Ascending aorta (tissue), 2 donors: ENCODE results near the gene DBN1. TPM values are rescaled to one million over a fixed set of nuclear protein-coding genes. Genes with fewer than 3 reads are reported as not detected.

Experiments used
- DNase-seq, 2 donors: peaks; one replicate each; pipeline ENCODE4 v3.0.0-alpha.2; 2019; ENCODE audit warnings: low spot score in 2 of 2
- H3K27ac ChIP-seq, 2 donors: fragments of 200-600 bp; sonication (generic); one replicate each; pipeline ENCODE4 v1.5.1; 2016 to 2017; ENCODE audit warnings: mild to moderate bottlenecking in 1 of 2
- H3K27me3 ChIP-seq: fragments of 200-600 bp; sonication (generic); one replicate; pipeline ENCODE4 v1.5.1; 2017
- H3K36me3 ChIP-seq, 2 donors: fragments of 200-600 bp; sonication (generic); one replicate each; pipeline ENCODE4 v1.5.1; 2016
- H3K4me1 ChIP-seq, 2 donors: fragments of 200-600 bp; sonication (generic); one replicate each; pipeline ENCODE4 v1.5.1; 2016 to 2017; ENCODE audit warnings: mild to moderate bottlenecking in 1 of 2
- H3K4me3 ChIP-seq, 2 donors: fragments of 200-600 bp; sonication (generic); one replicate each; pipeline ENCODE4 v1.5.1; 2016 to 2017; ENCODE audit warnings: mild to moderate bottlenecking in 1 of 2
- H3K9me3 ChIP-seq, 2 donors: fragments of 200-600 bp; sonication (generic); one replicate each; pipeline ENCODE4 v1.5.1; 2016
- intact Hi-C: fragments of 100-400 bp; cut with DNase I; formaldehyde crosslinking; loops from one replicate; pipeline ENCODE4 v1.15.1; 2023
- total RNA-seq: library from RNA; depleted of rRNA; stranded (reverse); fragments of >200 nt; gene quantifications from one replicate; pipeline ENCODE4 v1.1.0, GENCODE V29; 2016
- TF ChIP-seq, protein P1 (sequence below), 3 experiments: fragments of 200-600 bp in 2 of 3; fragments of 450-650 bp in 1 of 3; sonication (generic) in 2 of 3; IDR thresholded peaks; one replicate each; pipeline ENCODE4 v1.5.1; 2016 to 2019; ENCODE audit warnings: antibody characterized with exemption in 3 of 3, mild to moderate bottlenecking in 1 of 3, moderate library complexity in 1 of 3

The DBN1 gene
- total RNA-seq, 1 donor from 2014 or later: 151 TPM

DNA sequence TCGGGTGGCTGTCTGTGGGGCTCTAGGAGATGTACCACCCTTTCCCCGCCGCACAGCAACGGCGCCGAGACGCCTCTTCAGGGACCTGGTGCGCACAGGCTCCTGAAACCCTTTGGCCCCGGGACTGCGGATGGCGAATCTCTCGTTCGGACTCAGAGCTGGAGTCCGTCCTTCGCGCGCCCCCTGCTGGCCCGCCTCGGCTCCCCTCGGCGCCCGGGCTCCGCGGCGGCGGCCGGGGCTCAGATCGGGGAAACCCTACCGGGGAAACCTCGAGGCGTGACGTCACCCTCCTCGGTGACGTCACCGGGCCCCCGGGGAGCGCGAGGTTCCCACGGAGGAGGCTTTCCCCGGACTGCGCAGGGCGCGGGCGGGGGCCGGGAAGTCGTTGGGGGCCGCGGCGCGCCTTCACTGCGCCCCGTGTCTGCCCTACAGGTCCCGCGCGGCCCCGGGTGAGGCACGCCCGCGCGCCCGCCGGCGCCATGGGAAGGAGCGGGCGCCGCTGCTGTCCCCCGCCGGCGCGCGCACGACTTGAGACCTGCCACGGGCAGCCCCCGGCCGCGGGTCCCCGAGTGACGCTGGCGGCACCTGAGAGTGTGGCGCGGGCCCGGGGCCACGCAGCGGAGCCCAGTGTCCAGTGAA is 18.9 kb downstream of the DBN1 start:
- H3K4me1 ChIP-seq: peaks cover 18 to 22% of the 10 kb centered on the region in 2 donors
- TF ChIP-seq, protein P1, sequence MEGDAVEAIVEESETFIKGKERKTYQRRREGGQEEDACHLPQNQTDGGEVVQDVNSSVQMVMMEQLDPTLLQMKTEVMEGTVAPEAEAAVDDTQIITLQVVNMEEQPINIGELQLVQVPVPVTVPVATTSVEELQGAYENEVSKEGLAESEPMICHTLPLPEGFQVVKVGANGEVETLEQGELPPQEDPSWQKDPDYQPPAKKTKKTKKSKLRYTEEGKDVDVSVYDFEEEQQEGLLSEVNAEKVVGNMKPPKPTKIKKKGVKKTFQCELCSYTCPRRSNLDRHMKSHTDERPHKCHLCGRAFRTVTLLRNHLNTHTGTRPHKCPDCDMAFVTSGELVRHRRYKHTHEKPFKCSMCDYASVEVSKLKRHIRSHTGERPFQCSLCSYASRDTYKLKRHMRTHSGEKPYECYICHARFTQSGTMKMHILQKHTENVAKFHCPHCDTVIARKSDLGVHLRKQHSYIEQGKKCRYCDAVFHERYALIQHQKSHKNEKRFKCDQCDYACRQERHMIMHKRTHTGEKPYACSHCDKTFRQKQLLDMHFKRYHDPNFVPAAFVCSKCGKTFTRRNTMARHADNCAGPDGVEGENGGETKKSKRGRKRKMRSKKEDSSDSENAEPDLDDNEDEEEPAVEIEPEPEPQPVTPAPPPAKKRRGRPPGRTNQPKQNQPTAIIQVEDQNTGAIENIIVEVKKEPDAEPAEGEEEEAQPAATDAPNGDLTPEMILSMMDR (IDR thresholded peaks at IDR 0.05): peak; percentile 96 to 97 (median 96)
- H3K27me3 ChIP-seq: no peaks in the 10 kb centered on the region
- intact Hi-C loops: loop anchor here (1.0 to 10.0 kb wide), 6 partner anchors 28 to 340 kb away; partner anchors contain the start of genes GRK6 and MXD3
- H3K36me3 ChIP-seq: peaks cover 14 to 18% of the 10 kb centered on the region in 2 donors
- peak overlapping the region; percentile 68 to 86 for H3K27ac ChIP-seq
- DNase-seq: peak; percentile 62 to 97
- H3K9me3 ChIP-seq: no peaks in the 10 kb centered on the region
- peak overlapping the region; percentile 53 to 92 for H3K4me3 ChIP-seq

- TF ChIP-seq, protein P1 (IDR thresholded peaks at IDR 0.05): no peak
- H3K9me3 ChIP-seq: no peaks in the 10 kb centered on the region
- H3K27me3 ChIP-seq: no peaks in the 10 kb centered on the region
- peak overlapping the region; percentile 16 to 23 for H3K27ac ChIP-seq
- no peak for DNase-seq
- H3K4me1 ChIP-seq: peaks cover 18 to 22% of the 10 kb centered on the region in 2 donors
- peak overlapping the region; percentile 35 to 92 for H3K4me3 ChIP-seq
- peaks cover 10 to 12% of the 10 kb centered on the region in 2 donors for H3K36me3 ChIP-seq
- intact Hi-C loops: loop anchor here (1.0 to 10.0 kb wide), 6 partner anchors 28 to 339 kb away; partner anchors contain the start of genes GRK6 and MXD3
Observed at GRCh38 chr5:177453852-177454396, 19.5 kb downstream of the DBN1 start.

DNA sequence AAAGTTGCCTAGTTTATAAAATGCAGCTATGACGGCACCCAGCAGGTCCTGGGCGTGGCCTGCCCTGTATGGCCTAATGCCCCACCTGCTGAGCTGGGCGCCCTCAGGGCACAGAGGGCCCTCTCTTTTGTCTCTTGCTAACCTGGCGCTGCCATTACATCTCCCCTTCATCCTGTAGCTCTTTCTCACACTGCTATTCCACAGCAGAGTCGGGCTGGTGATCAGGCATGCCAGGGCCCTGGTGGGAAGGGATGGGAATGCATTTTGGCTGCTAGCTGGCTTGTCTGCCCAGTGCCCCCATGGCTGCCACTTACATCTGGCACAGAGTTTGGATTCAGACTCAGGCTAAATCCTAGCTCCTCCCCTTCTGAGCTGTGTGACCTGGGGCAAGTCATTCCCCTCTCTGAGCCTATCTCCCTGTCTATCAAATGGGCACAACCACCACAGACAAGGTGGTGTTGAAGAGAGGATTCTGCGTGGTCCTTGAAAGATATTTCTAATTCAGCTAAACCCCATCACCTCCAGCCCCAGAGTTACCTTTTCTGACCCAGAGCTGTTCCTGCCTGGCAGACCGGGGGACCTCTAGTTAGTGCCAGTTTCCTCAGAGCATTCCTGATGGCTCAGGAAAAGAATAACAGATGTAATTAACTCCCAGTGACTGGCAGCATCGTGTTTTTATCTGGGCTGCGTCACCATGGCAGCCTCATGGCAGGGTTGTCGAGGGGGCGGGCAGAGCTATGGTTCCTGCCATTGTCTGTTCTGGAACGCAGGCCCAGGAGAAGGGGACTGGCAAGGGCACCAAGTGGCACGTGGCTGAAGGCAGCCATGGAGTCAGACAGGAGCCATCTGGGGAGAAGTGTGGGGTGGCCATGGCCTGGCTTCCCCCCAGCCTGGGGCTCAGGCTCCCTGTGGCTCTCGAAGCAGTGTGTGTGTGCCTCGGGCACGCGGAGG is 20.5 kb downstream of the DBN1 start:
- Histone ChIP-seq H3K4me1 (peaks cover 21 to 29% of the 10 kb centered on the region in 2 donors), H3K36me3 (peaks cover under 1 to 2% of the 10 kb centered on the region in 2 donors), H3K27ac (no peak overlapping the region), H3K9me3 (no peaks in the 10 kb centered on the region), H3K27me3 (no peaks in the 10 kb centered on the region), H3K4me3 (no peak overlapping the region)
- no peak for DNase-seq
- intact Hi-C loops: loop anchor here (5.0 to 10.0 kb wide), 2 partner anchors 141 to 338 kb away; partner anchors contain the start of gene MXD3
- TF ChIP-seq, protein P1 (IDR thresholded peaks at IDR 0.05): no peak

DNA sequence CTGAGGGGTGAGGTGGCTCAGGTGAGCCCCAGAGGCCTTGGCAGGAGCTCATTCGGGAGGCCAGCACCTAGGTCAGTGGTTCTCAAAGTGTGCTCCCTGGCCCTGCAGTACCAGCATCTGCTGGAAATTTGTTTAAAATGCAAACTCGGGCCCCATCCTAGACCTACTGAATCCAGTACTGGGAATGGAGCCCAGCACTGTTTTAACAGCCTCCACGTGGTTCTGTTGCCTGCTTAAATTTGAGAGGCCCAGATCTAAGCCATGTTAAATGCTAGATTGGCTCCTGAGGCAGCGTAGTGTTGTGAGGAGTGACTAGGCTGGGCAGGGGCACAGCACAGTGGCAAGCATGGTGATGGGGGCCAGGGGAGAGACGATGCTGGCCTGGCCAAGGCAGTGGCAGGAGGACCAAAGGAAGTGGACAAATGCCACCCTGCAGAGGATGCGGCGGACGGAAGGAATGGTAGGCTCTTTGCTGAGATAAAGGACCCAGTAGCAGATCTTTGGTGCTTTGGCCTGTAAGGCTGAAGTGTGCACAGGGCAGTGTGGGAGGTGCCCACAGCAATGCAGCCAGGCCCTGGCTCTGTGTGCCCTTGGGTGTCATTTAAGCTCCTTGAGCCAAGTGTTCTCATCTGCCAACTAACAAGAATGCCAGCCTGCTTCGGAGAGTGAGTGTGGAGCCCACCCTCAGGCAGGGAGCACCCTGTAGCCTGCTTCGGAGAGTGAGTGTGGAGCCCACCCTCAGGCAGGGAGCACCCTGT is 22.6 kb downstream of the DBN1 start:
- H3K27me3 ChIP-seq: no peaks in the 10 kb centered on the region
- intact Hi-C loops: loop anchor here (5.0 to 10.0 kb wide), 2 partner anchors 139 to 336 kb away; partner anchors contain the start of gene MXD3

More for the DNA sequence above, 22.6 kb downstream of the DBN1 start:
- DNase-seq: no peak
- no peaks in the 10 kb centered on the region for H3K9me3 ChIP-seq
- H3K27ac ChIP-seq: no peak overlapping the region
- H3K4me1 ChIP-seq: peaks cover 24 to 33% of the 10 kb centered on the region in 2 donors
- no peaks in the 10 kb centered on the region for H3K36me3 ChIP-seq
- TF ChIP-seq, protein P1 (IDR thresholded peaks at IDR 0.05): no peak
- H3K4me3 ChIP-seq: no peak overlapping the region
